SK-N-SH (cell line): Measurements from ENCODE around the gene EPB41L4B. TPM values are rescaled to one million over a fixed set of nuclear protein-coding genes. Genes with fewer than 3 reads are reported as not detected.
A peak's percentile ranks its signal among the peaks of the same experiment; 100 is the strongest.

Experiments used
- CTCF ChIA-PET: fragments of 300-600, 350-600 bp; formaldehyde crosslinking; extraction: SDS; loops from one replicate; lab custom pipeline; 2021; lab: Yijun Ruan, JAX
- POLR2A ChIA-PET: fragments of 350-600 bp; sonication (Branson Sonifier 250); formaldehyde crosslinking; extraction: SDS; loops from one replicate; lab custom pipeline; 2020; ENCODE audit warnings: antibody characterized with exemption, inconsistent platforms; lab: Yijun Ruan, JAX
- DNase-seq: peaks from one replicate; pipeline ENCODE4 v3.0.0; 2012
- H2AFZ ChIP-seq: fragments of 200-600 bp; sonication (generic); 2 replicates; pipeline ENCODE4 v1.8.1; 2016; ENCODE audit warnings: antibody characterized with exemption, mild to moderate bottlenecking, low read depth
- H3F3A ChIP-seq: fragments of 200-600 bp; sonication (generic); replicated peaks from 2 replicates; pipeline ENCODE3; 2016; ENCODE audit warnings: antibody characterized with exemption, mild to moderate bottlenecking; ENCODE audit not compliant: insufficient read depth
- H3K27ac ChIP-seq, 2 experiments: fragments of 200-500 bp in 1 of 2; fragments of 200-600 bp in 1 of 2; sonication (Bioruptor generic) in 1 of 2; sonication (generic), shearing (Covaris generic) in 1 of 2; 2 replicates each; pipeline versions ENCODE4 v1.5.1 to v1.6.1; 2014 to 2016; ENCODE audit warnings: low read depth in 2 of 2, inconsistent platforms in 1 of 2, low read length in 1 of 2, mild to moderate bottlenecking in 1 of 2, mixed read lengths in 1 of 2
- H3K27me3 ChIP-seq: fragments of 200-600 bp; sonication (generic), shearing (Covaris generic); 2 replicates; pipeline ENCODE4 v1.6.1; 2016; ENCODE audit warnings: mixed run types; ENCODE audit not compliant: insufficient read depth
- H3K36me3 ChIP-seq, 2 experiments: fragments of 200-500 bp in 1 of 2; fragments of 200-600 bp in 1 of 2; sonication (Bioruptor generic) in 1 of 2; sonication (generic) in 1 of 2; replicated peaks in 1 of 2; 2 replicates each; pipeline versions ENCODE3 to v1.5.1; 2014 to 2016; ENCODE audit warnings: low read length in 1 of 2, mild to moderate bottlenecking in 1 of 2; ENCODE audit not compliant: insufficient read depth in 2 of 2, control insufficient read depth in 1 of 2
- H3K4me1 ChIP-seq, 2 experiments: fragments of 200-500 bp in 1 of 2; fragments of 200-600 bp in 1 of 2; sonication (Bioruptor generic) in 1 of 2; sonication (generic), shearing (Covaris generic) in 1 of 2; 2 replicates each; pipeline versions ENCODE4 v1.5.1 to v1.6.1; 2014 to 2016; ENCODE audit warnings: low read depth in 1 of 2, low read length in 1 of 2, mixed run types in 1 of 2; ENCODE audit not compliant: insufficient read depth in 2 of 2, control insufficient read depth in 1 of 2
- H3K4me2 ChIP-seq: fragments of 200-600 bp; sonication (generic), shearing (Covaris generic); 2 replicates; pipeline ENCODE4 v1.6.1; 2017; ENCODE audit warnings: mixed run types
- H3K4me3 ChIP-seq, 2 experiments: fragments of 200-500 bp in 1 of 2; fragments of 200-600 bp in 1 of 2; sonication (Bioruptor generic) in 1 of 2; sonication (generic), shearing (Covaris generic) in 1 of 2; 2 replicates each; pipeline versions ENCODE4 v1.5.1 to v1.8.1; 2014 to 2016; ENCODE audit warnings: low read depth in 2 of 2, inconsistent platforms in 1 of 2, low read length in 1 of 2, mild to moderate bottlenecking in 1 of 2, mixed read lengths in 1 of 2, moderate library complexity in 1 of 2
- H3K79me2 ChIP-seq: fragments of 200-600 bp; sonication (generic); 2 replicates; pipeline ENCODE4 v1.8.1; 2017; ENCODE audit warnings: mild to moderate bottlenecking; ENCODE audit not compliant: insufficient read depth
- H3K9ac ChIP-seq: fragments of 200-600 bp; sonication (generic); 2 replicates; pipeline ENCODE4 v1.6.1; 2017; ENCODE audit warnings: mixed run types
- H3K9me2 ChIP-seq: fragments of 200-600 bp; sonication (generic); 2 replicates; pipeline ENCODE4 v1.6.1; 2017; ENCODE audit warnings: mixed run types
- H3K9me3 ChIP-seq: fragments of 200-600 bp; sonication (generic); 2 replicates; pipeline ENCODE4 v1.6.1; 2017; ENCODE audit warnings: mixed run types, mild to moderate bottlenecking, moderate library complexity
- H4K20me1 ChIP-seq: fragments of 200-600 bp; sonication (generic); 2 replicates; pipeline ENCODE4 v1.6.1; 2017; ENCODE audit warnings: mild to moderate bottlenecking, mixed run types; ENCODE audit not compliant: insufficient read depth
- CHD2 ChIP-seq: fragments of 150-350 bp; IDR thresholded peaks from 2 replicates; pipeline ENCODE4 v1.6.1; 2018; ENCODE audit warnings: low read length; ENCODE audit not compliant: partially characterized antibody
- EP300 ChIP-seq, 2 experiments: IDR thresholded peaks; 2 replicates each; pipeline versions ENCODE4 v1.4.0 to v1.6.1; 2012; ENCODE audit warnings: borderline replicate concordance in 1 of 2, low read depth in 1 of 2, low read length in 1 of 2
- FOSL2 ChIP-seq: IDR thresholded peaks from 2 replicates; pipeline ENCODE4 v1.4.0; 2012; ENCODE audit warnings: low read depth, mild to moderate bottlenecking, moderate library complexity, borderline replicate concordance
- FOXJ3 ChIP-seq: sonication (generic); formaldehyde crosslinking; IDR thresholded peaks from 2 replicates; pipeline ENCODE4 v1.5.1; 2020; ENCODE audit warnings: mild to moderate bottlenecking, missing genetic modification reagents
- FOXM1 ChIP-seq: IDR thresholded peaks from 2 replicates; pipeline ENCODE4 v1.4.0; 2012; ENCODE audit warnings: low read depth, mild to moderate bottlenecking
- GABPA ChIP-seq: IDR thresholded peaks from 2 replicates; pipeline ENCODE4 v1.4.0; 2012; ENCODE audit warnings: low read depth, mild to moderate bottlenecking
- GATA2 ChIP-seq: sonication (generic); formaldehyde crosslinking; IDR thresholded peaks from 2 replicates; pipeline ENCODE4 v1.5.0; 2020; ENCODE audit warnings: mild to moderate bottlenecking, missing genetic modification reagents
- JUND ChIP-seq: IDR thresholded peaks from 2 replicates; pipeline ENCODE4 v1.4.0; 2012
- MEF2A ChIP-seq: IDR thresholded peaks from 2 replicates; pipeline ENCODE4 v1.4.0; 2012; ENCODE audit warnings: low read depth, borderline replicate concordance
- NFIC ChIP-seq: IDR thresholded peaks from 2 replicates; pipeline ENCODE4 v1.4.0; 2012; ENCODE audit warnings: borderline replicate concordance
- NRF1 ChIP-seq: IDR thresholded peaks from 2 replicates; pipeline ENCODE4 v1.6.1; 2012; ENCODE audit warnings: low read depth, mild to moderate bottlenecking, low read length
- POLR2AphosphoS5 ChIP-seq: IDR thresholded peaks from 2 replicates; pipeline ENCODE4 v1.6.1; 2012; ENCODE audit warnings: low read depth, low read length
- RAD21 ChIP-seq: IDR thresholded peaks from 2 replicates; pipeline ENCODE4 v1.6.1; 2012; ENCODE audit warnings: mild to moderate bottlenecking, low read length
- RCOR1 ChIP-seq: fragments of 150-350 bp; IDR thresholded peaks from 2 replicates; pipeline ENCODE4 v1.6.1; 2017; ENCODE audit warnings: antibody characterized with exemption, low read length
- TCF12 ChIP-seq: IDR thresholded peaks from 2 replicates; pipeline ENCODE4 v1.4.0; 2012
- USF2 ChIP-seq: fragments of 150-350 bp; IDR thresholded peaks from 2 replicates; pipeline ENCODE4 v1.6.1; 2017; ENCODE audit warnings: antibody characterized with exemption, low read length, low read depth, borderline replicate concordance
- WGBS: methylation state at CpG from one replicate; pipeline ENCODE4 v1.1.6; 2017; ENCODE audit warnings: low lambda C conversion rate; 5-methylcytosine and 5-hydroxymethylcytosine counted together
- polyA plus RNA-seq, 3 experiments: library from polyadenylated mRNA; depleted of rRNA; stranded (reverse); fragments of >200 nt; gene quantifications; 2 replicates each; pipeline ENCODE4 v1.2.3, GENCODE V29; 2012

Gene EPB41L4B
- polyA plus RNA-seq, 1 of the 3 experiments (the other 2 are of a cell fraction), result 0.59 TPM

GRCh38 chr9:109311731-109312130, 9.1 kb downstream of the EPB41L4B start:
- H3K9ac ChIP-seq, result no peak overlapping the region

GRCh38 chr9:109311286-109311685, 9.6 kb downstream of the EPB41L4B start:
- peak overlapping the region; percentile 46; the same call in 1 of the 2 replicates for H3K4me2 ChIP-seq
- peaks cover 8 to 15% of the 10 kb centered on the region in 2 experiments; a peak in 3 of 4 replicates for H3K4me1 ChIP-seq
- no peaks in the 10 kb centered on the region for H3K27me3 ChIP-seq
- peak; percentile 71 for TF ChIP-seq NFIC
- no peak for TF ChIP-seq USF2
- TF ChIP-seq CHD2, result no peak
- TF ChIP-seq GABPA, result no peak
- no peak for TF ChIP-seq FOXM1
- no peak for TF ChIP-seq POLR2AphosphoS5
- TF ChIP-seq RAD21, result no peak
- TF ChIP-seq TCF12, result peak; percentile 30
- 0 out of 2 replicates have a peak, but pooled peaks have one; percentile 6 for TF ChIP-seq FOSL2
- TF ChIP-seq NRF1, result no peak
- no peak for TF ChIP-seq EP300 (IDR thresholded peaks at IDR 0.05; ENCODE audit: borderline replicate concordance in 1 of 2, low read depth in 1 of 2, low read length in 1 of 2)
- 0 out of 2 replicates have a peak, but pooled peaks have one; percentile 11 for TF ChIP-seq JUND
- no peaks in the 10 kb centered on the region for H3K79me2 ChIP-seq
- no peaks in the 10 kb centered on the region for H3F3A ChIP-seq
- no peaks in the 10 kb centered on the region for H3K9me2 ChIP-seq
- WGBS, result 57% methylated on average over 5 of the region's 5 CpGs
- no peak overlapping the region for H3K27ac ChIP-seq
- no peak for DNase-seq
- no peak overlapping the region for H3K4me3 ChIP-seq
- no peak overlapping the region for H3K9ac ChIP-seq
- H3K9me3 ChIP-seq, result no peaks in the 10 kb centered on the region
- POLR2A ChIA-PET, result no interaction called here
- H2AFZ ChIP-seq, result no peak overlapping the region
- CTCF ChIA-PET, result no interaction called here
- no peaks in the 10 kb centered on the region for H3K36me3 ChIP-seq
- H4K20me1 ChIP-seq, result no peaks in the 10 kb centered on the region

More at GRCh38 chr9:109311731-109312130, 9.1 kb downstream of the EPB41L4B start:
- no peak overlapping the region for H3K4me3 ChIP-seq
- no peaks in the 10 kb centered on the region for H3F3A ChIP-seq
- H3K27ac ChIP-seq, result no peak overlapping the region
- H3K36me3 ChIP-seq, result no peaks in the 10 kb centered on the region
- no peak overlapping the region for H2AFZ ChIP-seq
- no peaks in the 10 kb centered on the region for H3K9me2 ChIP-seq
- ChIA-PET CTCF (no interaction called here), POLR2A (no interaction called here)
- WGBS, result 50% methylated on average over 7 of the region's 7 CpGs
- DNase-seq, result peak; percentile 69
- TF ChIP-seq USF2 (no peak), EP300 (IDR thresholded peaks at IDR 0.05; ENCODE audit: borderline replicate concordance in 1 of 2, low read depth in 1 of 2, low read length in 1 of 2) (peak in 1 of 2 experiments; percentile 32; a peak in 1 of 4 replicates), GATA2 (peak; percentile 47; the same call in 1 of the 2 replicates), RCOR1 (peak; percentile 27; the same call in 1 of the 2 replicates), FOXJ3 (0 out of 2 replicates have a peak, but pooled peaks have one; percentile 32), MEF2A (no peak)
- H3K27me3 ChIP-seq, result no peaks in the 10 kb centered on the region
- H3K9me3 ChIP-seq, result no peaks in the 10 kb centered on the region
- no peaks in the 10 kb centered on the region for H3K79me2 ChIP-seq
- H3K4me2 ChIP-seq, result peak overlapping the region; percentile 46
- H3K4me1 ChIP-seq, result peaks cover 8 to 15% of the 10 kb centered on the region in 2 experiments; a peak in 3 of 4 replicates
- H4K20me1 ChIP-seq, result no peaks in the 10 kb centered on the region
